ENCODE data around the gene ALG9.

- TF ChIP-seq CTCF (IDR thresholded peaks at IDR 0.05) (no peak), POLR2AphosphoS5 (IDR thresholded peaks at IDR 0.05) (no peak), EP300 (IDR thresholded peaks at IDR 0.05) (no peak)
Measured at GRCh38 chr11:111908639-111909305, 37.4 kb upstream of the ALG9 start.

Measured in esophagus muscularis mucosa (tissue), 4 donors.